Activated naive CD8-positive, alpha-beta T cell treated with anti-CD3 and anti-CD28 coated beads, Interleukin-2, amount 50 U/mL, for 16 hours (primary cell): ENCODE measurements around the gene MISP3.

Source experiments
- DNase-seq: peaks from one replicate; pipeline ENCODE4 v3.0.0-alpha.2; 2020; ENCODE audit warnings: low read depth, low spot score

Gene MISP3

GRCh38 chr19:14053500-14053899 is 19.1 kb upstream of the MISP3 start:
- no peak for DNase-seq

- no peak for DNase-seq
Observed at GRCh38 chr19:14054099-14054498, 18.5 kb upstream of the MISP3 start.

- no peak for DNase-seq
Observed at GRCh38 chr19:14054721-14055120, 17.9 kb upstream of the MISP3 start.

- DNase-seq: no peak
Observed at GRCh38 chr19:14055396-14055795, 17.2 kb upstream of the MISP3 start.

GRCh38 chr19:14056069-14056666 is 16.4 kb upstream of the MISP3 start:
- DNase-seq: no peak

- no peak for DNase-seq
Observed at GRCh38 chr19:14056741-14057356, 15.7 kb upstream of the MISP3 start.

- no peak for DNase-seq
Observed at GRCh38 chr19:14058182-14059092, 14.1 kb upstream of the MISP3 start.

- no peak for DNase-seq
Observed at GRCh38 chr19:14059093-14059480, 13.5 kb upstream of the MISP3 start.

GRCh38 chr19:14059652-14060155 is 12.9 kb upstream of the MISP3 start:
- DNase-seq: no peak

- DNase-seq: no peak
Observed at GRCh38 chr19:14061081-14061749, 11.4 kb upstream of the MISP3 start.

GRCh38 chr19:14061751-14062557 is 10.6 kb upstream of the MISP3 start, which contains the start of gene PALM3:
Gene PALM3 (minus strand): TSS chr19:14062076. CDS start chr19:14061980, 96 bp downstream.
- DNase-seq: no peak

GRCh38 chr19:14062558-14062855 is 10.1 kb upstream of the MISP3 start:
- DNase-seq: no peak

- DNase-seq: no peak
Observed at GRCh38 chr19:14063105-14063504, 9.5 kb upstream of the MISP3 start.

GRCh38 chr19:14066134-14066533 is 6.5 kb upstream of the MISP3 start:
- no peak for DNase-seq

- DNase-seq: no peak
Observed at GRCh38 chr19:14070268-14071050, 2.1 kb upstream of the MISP3 start.

- peak; percentile 39 for DNase-seq
Observed at GRCh38 chr19:14073261-14073924, 807 bp downstream of the MISP3 start.

GRCh38 chr19:14073925-14074838 is 1.6 kb downstream of the MISP3 start:
- no peak for DNase-seq

- DNase-seq: no peak
Observed at GRCh38 chr19:14078411-14078810, 5.8 kb downstream of the MISP3 start.
